OCI-LY7 (cell line): ENCODE results near the gene PRLH. TPM values are rescaled to one million over a fixed set of nuclear protein-coding genes. Genes with fewer than 3 reads are reported as not detected.

Experiments used
- small RNA-seq: library from RNA; depleted of rRNA; stranded (forward); fragments of <200 nt; gene quantifications from one replicate; pipeline ENCODE3, GENCODE V24; 2014
- total RNA-seq, 2 experiments: library from RNA; depleted of rRNA in 1 of 2; stranded (reverse); fragments of >200 nt in 1 of 2; shearing (Covaris generic) in 1 of 2; gene quantifications; 2 replicates each; pipeline ENCODE4 v1.2.3, GENCODE V29; 2014 to 2022

PRLH gene
- total RNA-seq, 2 experiments from 2014 or later: not detected

Small RNAs within 50 kb of the gene (small RNA-seq; reads per million reads assigned to genes)
- 0.89 reads per million, percentile 41 among the genes with 10 or more reads in this experiment for gene RNU6-1140P

Other genes with a start within 250 kb of the PRLH start
- not detected in 2 replicates for gene COL6A3, start 152.4 kb upstream of the PRLH start, total RNA-seq (2014; rRNA removed; shearing (Covaris generic))
- not detected in 2 replicates for gene COL6A3, start 152.4 kb upstream of the PRLH start, total RNA-seq (2022)
- gene MLPH, start 79.3 kb upstream of the PRLH start, total RNA-seq (2014; rRNA removed; shearing (Covaris generic)): not detected in 2 replicates
- not detected in 2 replicates for gene MLPH, start 79.3 kb upstream of the PRLH start, total RNA-seq (2022)
- not detected in 2 replicates for gene RAB17, start 24.2 kb downstream of the PRLH start, total RNA-seq (2014; rRNA removed; shearing (Covaris generic))
- gene RAB17, start 24.2 kb downstream of the PRLH start, total RNA-seq (2022): not detected in 2 replicates
- 95.7 and 102 TPM in 2 replicates for gene LRRFIP1, start 61.0 kb downstream of the PRLH start, total RNA-seq (2014; rRNA removed; shearing (Covaris generic))
- gene LRRFIP1, start 61.0 kb downstream of the PRLH start, total RNA-seq (2022): 216 and 246 TPM in 2 replicates
- gene RBM44, start 232.2 kb downstream of the PRLH start, total RNA-seq (2014; rRNA removed; shearing (Covaris generic)): 0.33 and 1.2 TPM in 2 replicates
- gene RBM44, start 232.2 kb downstream of the PRLH start, total RNA-seq (2022): 0.72 and 0.79 TPM in 2 replicates